Measurements from ENCODE around the gene ARHGDIA. TPM values are rescaled to one million over a fixed set of nuclear protein-coding genes. Genes with fewer than 3 reads are reported as not detected.

ARHGDIA gene
- total RNA-seq, 1 donor from 2014 or later, result 697 TPM

DNA sequence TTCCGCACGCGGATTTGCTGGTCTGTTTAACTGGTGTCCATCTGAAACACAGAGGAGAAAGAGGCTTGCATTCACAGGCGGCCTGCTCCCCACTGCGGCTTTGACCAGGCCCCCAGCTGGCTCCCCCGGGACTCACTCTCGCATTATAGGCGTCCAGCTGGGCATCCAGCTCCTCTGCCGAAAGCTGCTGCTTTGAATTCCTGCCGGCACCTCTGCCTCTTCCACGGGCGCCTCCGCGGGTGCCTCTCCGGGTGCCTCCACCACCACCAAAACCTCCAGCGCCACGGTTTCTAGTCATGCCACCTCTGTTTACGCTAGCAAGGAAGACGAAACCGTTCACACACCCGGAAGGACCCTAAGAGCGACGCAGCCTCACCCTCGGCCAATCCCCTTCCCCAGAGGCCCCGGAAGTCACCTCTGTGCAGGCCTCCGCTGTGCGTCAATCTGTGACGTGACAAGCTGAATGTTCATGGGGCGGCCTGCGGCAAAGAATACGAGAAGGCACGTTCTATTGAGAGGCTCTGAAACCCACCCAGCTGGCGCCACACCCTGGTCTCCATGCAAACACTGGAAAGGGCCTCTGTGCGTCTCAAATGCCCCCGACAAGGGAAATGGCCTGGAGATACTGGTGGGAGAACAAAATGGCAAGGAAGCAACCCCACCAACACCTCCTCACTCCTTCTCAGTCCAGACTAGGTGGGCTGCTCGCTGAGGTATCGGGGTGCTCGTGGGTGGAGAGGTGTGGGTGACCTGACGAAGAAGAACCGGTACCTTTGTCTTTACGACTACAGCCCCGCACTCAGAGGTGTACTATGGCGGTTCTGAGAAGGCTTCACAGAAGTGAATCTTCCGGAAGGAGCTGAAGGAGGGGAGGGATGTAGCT, 17.2 kb upstream of the ARHGDIA start:
- peaks cover 57% of the 10 kb centered on the region for H3K36me3 Mint-ChIP-seq (ENCODE audit: low read depth)
- no peaks in the 10 kb centered on the region for H3K9me3 Mint-ChIP-seq
- DNase-seq, result no peak
- peak overlapping the region; percentile 64 for H3K27ac Mint-ChIP-seq
- H3K4me3 Mint-ChIP-seq, result peak overlapping the region; percentile 70
- H3K4me1 Mint-ChIP-seq, result peaks cover 17% of the 10 kb centered on the region
- no peaks in the 10 kb centered on the region for H3K27me3 Mint-ChIP-seq
- intact Hi-C loops (cut with micrococcal nuclease), result no loop called here

- H3K36me3 Mint-ChIP-seq (ENCODE audit: low read depth), result peaks cover 65% of the 10 kb centered on the region
- no peaks in the 10 kb centered on the region for H3K9me3 Mint-ChIP-seq
- no peak overlapping the region for H3K4me3 Mint-ChIP-seq
- intact Hi-C loops (cut with micrococcal nuclease), result no loop called here
- DNase-seq, result no peak
- H3K27ac Mint-ChIP-seq, result peak overlapping the region; percentile 56
- peaks cover 13% of the 10 kb centered on the region for H3K4me1 Mint-ChIP-seq
- H3K27me3 Mint-ChIP-seq, result no peaks in the 10 kb centered on the region
Observed at GRCh38 chr17:81885869-81886548, 14.9 kb upstream of the ARHGDIA start.

DNA sequence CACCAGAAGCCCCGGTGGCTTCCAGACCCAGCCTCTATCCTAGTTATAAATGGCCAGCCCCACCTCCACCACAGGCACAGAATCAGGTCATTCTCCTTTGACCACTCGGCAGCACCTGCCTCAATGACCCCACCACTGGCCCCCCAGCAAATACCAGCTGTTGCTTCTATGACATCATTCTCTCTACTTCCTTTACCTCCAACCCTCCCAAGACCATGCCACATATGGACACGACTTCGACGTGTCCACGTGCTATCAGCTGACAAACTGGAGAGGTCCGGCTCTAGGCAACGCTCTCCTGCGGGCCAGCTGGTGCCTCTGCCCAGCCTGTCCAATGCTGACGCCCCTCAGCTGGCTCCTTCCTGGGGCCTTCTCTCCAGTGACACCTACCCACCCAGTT, 14.3 kb upstream of the ARHGDIA start:
- peak overlapping the region; percentile 14 for H3K27ac Mint-ChIP-seq
- H3K4me1 Mint-ChIP-seq, result peaks cover 13% of the 10 kb centered on the region
- H3K36me3 Mint-ChIP-seq (ENCODE audit: low read depth), result peaks cover 64% of the 10 kb centered on the region
- intact Hi-C loops (cut with micrococcal nuclease), result no loop called here
- H3K9me3 Mint-ChIP-seq, result no peaks in the 10 kb centered on the region
- no peak overlapping the region for H3K4me3 Mint-ChIP-seq
- DNase-seq, result no peak
- no peaks in the 10 kb centered on the region for H3K27me3 Mint-ChIP-seq

- peaks cover 63% of the 10 kb centered on the region for H3K36me3 Mint-ChIP-seq (ENCODE audit: low read depth)
Observed at GRCh38 chr17:81884968-81885367, 13.8 kb upstream of the ARHGDIA start.

GRCh38 chr17:81884520-81884919, 13.4 kb upstream of the ARHGDIA start:
- H3K4me3 Mint-ChIP-seq, result no peak overlapping the region
- intact Hi-C loops (cut with micrococcal nuclease), result no loop called here
- no peaks in the 10 kb centered on the region for H3K9me3 Mint-ChIP-seq
- H3K36me3 Mint-ChIP-seq (ENCODE audit: low read depth), result peaks cover 64% of the 10 kb centered on the region
- DNase-seq, result no peak
- no peaks in the 10 kb centered on the region for H3K27me3 Mint-ChIP-seq
- peaks cover 13% of the 10 kb centered on the region for H3K4me1 Mint-ChIP-seq
- peak overlapping the region; percentile 34 for H3K27ac Mint-ChIP-seq

More at GRCh38 chr17:81884968-81885367, 13.8 kb upstream of the ARHGDIA start:
- H3K4me1 Mint-ChIP-seq, result peaks cover 13% of the 10 kb centered on the region
- no peak overlapping the region for H3K27ac Mint-ChIP-seq
- H3K9me3 Mint-ChIP-seq, result no peaks in the 10 kb centered on the region
- DNase-seq, result no peak
- no peak overlapping the region for H3K4me3 Mint-ChIP-seq
- intact Hi-C loops (cut with micrococcal nuclease), result no loop called here
- no peaks in the 10 kb centered on the region for H3K27me3 Mint-ChIP-seq

- H3K27ac Mint-ChIP-seq, result no peak overlapping the region
- intact Hi-C loops (cut with micrococcal nuclease), result no loop called here
Observed at GRCh38 chr17:81879121-81879520, 8.0 kb upstream of the ARHGDIA start.

GRCh38 chr17:81878294-81878693, 7.2 kb upstream of the ARHGDIA start:
- no peak overlapping the region for H3K4me3 Mint-ChIP-seq
- H3K27ac Mint-ChIP-seq, result no peak overlapping the region
- no peak for DNase-seq
- H3K4me1 Mint-ChIP-seq, result peaks cover 15% of the 10 kb centered on the region
- H3K9me3 Mint-ChIP-seq, result no peaks in the 10 kb centered on the region
- peaks cover 40% of the 10 kb centered on the region for H3K36me3 Mint-ChIP-seq (ENCODE audit: low read depth)
- no peaks in the 10 kb centered on the region for H3K27me3 Mint-ChIP-seq
- intact Hi-C loops (cut with micrococcal nuclease), result no loop called here

More at GRCh38 chr17:81879121-81879520, 8.0 kb upstream of the ARHGDIA start:
- H3K36me3 Mint-ChIP-seq (ENCODE audit: low read depth), result peaks cover 41% of the 10 kb centered on the region
- DNase-seq, result no peak
- H3K4me3 Mint-ChIP-seq, result no peak overlapping the region
- H3K27me3 Mint-ChIP-seq, result no peaks in the 10 kb centered on the region
- no peaks in the 10 kb centered on the region for H3K9me3 Mint-ChIP-seq
- peaks cover 10% of the 10 kb centered on the region for H3K4me1 Mint-ChIP-seq

DNA sequence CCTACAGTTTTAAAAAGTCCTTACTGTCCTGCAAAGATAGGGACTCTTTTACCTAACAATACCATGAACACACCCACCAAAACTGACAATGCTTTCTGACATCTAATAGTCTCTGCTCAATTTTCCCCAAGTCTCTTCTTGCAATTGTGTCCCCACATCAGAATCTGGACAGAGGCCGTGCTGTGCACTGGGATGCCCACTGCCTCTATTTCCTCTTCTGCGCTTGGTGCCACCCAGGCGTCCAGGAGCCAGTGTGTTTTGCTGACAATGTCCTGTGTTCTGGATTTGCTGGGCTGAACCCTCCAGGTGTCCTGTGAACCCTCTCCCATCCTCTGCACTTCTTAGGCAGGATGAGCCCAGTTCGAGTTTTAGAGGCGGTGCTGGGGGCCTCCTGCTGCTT, 6.4 kb upstream of the ARHGDIA start:
- Mint-ChIP-seq H3K27ac (peak overlapping the region; percentile 25), H3K4me1 (peaks cover 20% of the 10 kb centered on the region), H3K9me3 (no peaks in the 10 kb centered on the region), H3K4me3 (no peak overlapping the region), H3K36me3 (ENCODE audit: low read depth) (peaks cover 41% of the 10 kb centered on the region), H3K27me3 (no peaks in the 10 kb centered on the region)
- no peak for DNase-seq
- intact Hi-C loops (cut with micrococcal nuclease), result no loop called here

DNA sequence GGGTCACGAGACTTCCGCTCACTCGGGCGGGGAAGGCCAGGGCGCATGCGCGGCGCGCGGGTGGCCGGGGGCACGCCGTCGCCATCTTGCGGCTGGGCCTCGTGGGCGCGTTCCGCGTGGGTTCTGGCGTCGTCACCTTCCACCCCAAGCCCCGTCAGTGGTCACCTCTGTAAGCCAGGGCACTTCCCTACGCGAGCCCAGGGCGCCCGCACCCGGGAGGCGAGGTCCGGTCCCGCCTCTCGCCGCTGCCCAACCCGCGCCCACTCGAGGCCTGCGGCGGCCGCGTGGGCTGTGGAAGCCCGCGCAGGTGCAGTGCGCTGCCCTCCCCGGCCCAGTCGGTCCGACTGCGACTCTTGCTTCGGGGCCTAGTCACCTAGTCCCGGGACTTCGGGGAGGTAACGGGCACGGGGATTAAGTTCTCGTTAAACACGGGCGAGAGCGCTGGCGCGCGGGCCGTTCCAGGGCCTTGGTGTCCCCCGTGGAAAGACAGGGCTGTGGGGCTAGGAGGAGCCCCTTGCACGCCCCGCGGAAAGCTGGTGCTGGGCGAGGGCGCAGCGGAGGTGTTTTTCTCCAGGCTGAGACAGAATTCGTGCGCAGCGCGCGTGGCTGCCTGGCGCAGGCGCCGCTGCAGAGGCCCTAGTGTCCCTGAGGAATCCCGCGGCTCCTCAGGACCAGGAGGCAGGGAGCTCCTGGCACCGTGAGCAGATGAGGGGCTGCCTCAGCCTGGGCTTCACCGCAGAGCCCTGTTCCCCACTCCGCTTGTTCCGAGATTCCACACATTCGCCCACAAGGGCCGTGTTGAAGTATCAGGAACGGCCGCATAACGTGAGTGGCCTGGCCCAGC, 472 bp upstream of the ARHGDIA start:
- peak overlapping the region; percentile 87 for H3K4me3 Mint-ChIP-seq
- peaks cover 31% of the 10 kb centered on the region for H3K4me1 Mint-ChIP-seq

GRCh38 chr17:81870131-81870980, 781 bp downstream of the ARHGDIA start:
- Mint-ChIP-seq H3K27ac (peak overlapping the region; percentile 91), H3K36me3 (ENCODE audit: low read depth) (peaks cover 35% of the 10 kb centered on the region), H3K9me3 (no peaks in the 10 kb centered on the region), H3K4me1 (peaks cover 38% of the 10 kb centered on the region), H3K27me3 (no peaks in the 10 kb centered on the region), H3K4me3 (peak overlapping the region; percentile 92)
- intact Hi-C loops (cut with micrococcal nuclease), result loop anchor here (1.0 to 5.0 kb wide), 4 partner anchors 9 to 358 kb away; partner anchors contain the start of genes ACTG1, ALYREF, ANAPC11 and MAFG
- peak; percentile 85 for DNase-seq

More for the DNA sequence above, 472 bp upstream of the ARHGDIA start:
- intact Hi-C loops (cut with micrococcal nuclease), result loop anchor here (5.0 kb wide), 2 partner anchors 56 to 359 kb away; partner anchors contain the start of genes ACTG1 and MAFG
- peak overlapping the region; percentile 96 for H3K27ac Mint-ChIP-seq
- no peaks in the 10 kb centered on the region for H3K9me3 Mint-ChIP-seq
- peak; percentile 99 for DNase-seq
- peaks cover 29% of the 10 kb centered on the region for H3K36me3 Mint-ChIP-seq (ENCODE audit: low read depth)
- no peaks in the 10 kb centered on the region for H3K27me3 Mint-ChIP-seq

- intact Hi-C loops (cut with micrococcal nuclease), result loop anchor here (1.0 to 5.0 kb wide), 4 partner anchors 8 to 357 kb away; partner anchors contain the start of genes ACTG1, ALYREF, ANAPC11 and MAFG
- H3K4me1 Mint-ChIP-seq, result peaks cover 37% of the 10 kb centered on the region
- peak overlapping the region; percentile 91 for H3K27ac Mint-ChIP-seq
- H3K9me3 Mint-ChIP-seq, result no peaks in the 10 kb centered on the region
- peak; percentile 80 for DNase-seq
- peak overlapping the region; percentile 92 for H3K4me3 Mint-ChIP-seq
- H3K27me3 Mint-ChIP-seq, result no peaks in the 10 kb centered on the region
- peaks cover 41% of the 10 kb centered on the region for H3K36me3 Mint-ChIP-seq (ENCODE audit: low read depth)
Observed at GRCh38 chr17:81869221-81870130, 1.7 kb downstream of the ARHGDIA start.

DNA sequence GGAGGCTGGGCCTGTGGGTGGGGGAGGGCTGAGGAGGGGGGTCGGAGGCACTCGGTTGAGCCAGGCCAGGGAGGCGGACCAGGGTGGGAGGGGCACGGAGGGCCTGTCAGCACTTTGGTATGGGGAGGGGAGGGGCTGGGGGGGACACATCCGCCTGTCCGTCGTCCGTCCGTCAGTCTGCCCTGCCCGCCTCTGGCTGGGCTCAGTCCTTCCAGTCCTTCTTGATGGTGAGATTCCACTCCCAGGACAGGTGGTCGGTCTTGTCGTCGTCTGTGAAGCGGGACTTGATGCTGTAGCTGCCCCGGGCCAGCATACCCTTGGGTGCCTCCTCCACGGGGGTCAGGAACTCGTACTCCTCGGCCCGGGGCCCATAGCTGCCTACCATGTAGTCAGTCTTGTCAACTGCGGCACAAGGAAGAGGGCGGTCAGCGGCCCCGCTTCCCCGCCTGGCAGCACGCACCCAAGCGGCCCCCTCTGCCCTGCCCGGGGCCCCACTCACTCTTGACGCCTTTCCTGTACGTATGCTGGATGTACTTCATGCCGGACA, 2.4 kb downstream of the ARHGDIA start:
- Mint-ChIP-seq H3K4me1 (peaks cover 34% of the 10 kb centered on the region), H3K4me3 (peak overlapping the region; percentile 92), H3K9me3 (no peaks in the 10 kb centered on the region), H3K27ac (peak overlapping the region; percentile 91), H3K36me3 (ENCODE audit: low read depth) (peaks cover 45% of the 10 kb centered on the region), H3K27me3 (no peaks in the 10 kb centered on the region)
- intact Hi-C loops (cut with micrococcal nuclease), result no loop called here
- DNase-seq, result no peak
